NB4 (cell line): ENCODE measurements around the gene EMILIN1.
"Not testable (repeated sequence)": the region's sequence is repeated elsewhere in the genome, so short reads cannot be mapped to it uniquely, and the experiment has no call there.

Experiments used
- CTCF ChIP-seq: IDR thresholded peaks from one replicate; pipeline ENCODE4 v1.5.1; 2012; ENCODE audit warnings: low read depth, low read length
- MYC ChIP-seq: IDR thresholded peaks from 2 replicates; pipeline ENCODE4 v1.6.1; 2011; ENCODE audit warnings: low read depth, low read length
- POLR2A ChIP-seq: IDR thresholded peaks from 2 replicates; pipeline ENCODE4 v1.6.1; 2011; ENCODE audit warnings: mild to moderate bottlenecking; ENCODE audit not compliant: insufficient read length; ENCODE audit errors: extremely low read depth

- not testable (repeated sequence) for TF ChIP-seq CTCF, MYC, POLR2A
Observed at GRCh38 chr2:27111392-27112078, 33.1 kb downstream of the EMILIN1 start.
